Measurements from ENCODE around the gene NBAS. TPM values are rescaled to one million over a fixed set of nuclear protein-coding genes. Genes with fewer than 3 reads are reported as not detected.

The NBAS gene
- total RNA-seq, 2 experiments from 2014 or later, result 32.9 to 34.0 TPM

DNA sequence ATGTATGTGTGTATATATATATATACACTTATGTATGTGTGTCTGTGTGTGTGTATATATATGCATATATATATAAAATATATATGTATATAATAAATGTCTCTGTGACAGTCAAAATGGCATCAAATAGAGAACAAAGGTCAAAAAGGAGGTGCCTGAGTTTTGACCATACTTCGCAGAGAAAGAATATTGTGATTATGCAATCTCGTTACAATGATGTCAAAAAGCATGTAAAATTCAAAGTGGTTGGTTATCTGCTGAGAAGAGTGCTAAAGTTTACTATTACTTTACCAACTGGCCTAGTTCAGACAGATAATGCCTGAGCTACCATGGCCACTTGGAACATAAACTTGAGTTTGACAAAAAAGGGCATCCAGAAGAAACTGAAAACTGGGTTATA is 375.0 kb downstream of the NBAS start:
- no peak for ATAC-seq
- no peak for DNase-seq
- H3K27ac Mint-ChIP-seq, result no peak overlapping the region
- H3K36me3 Mint-ChIP-seq, result peaks cover 9% of the 10 kb centered on the region
- no peaks in the 10 kb centered on the region for H3K9me3 Mint-ChIP-seq (ENCODE audit: low read depth)
- CTCF ChIA-PET, result no interaction called here
- no peaks in the 10 kb centered on the region for H3K27me3 Mint-ChIP-seq
- H3K4me1 Mint-ChIP-seq, result no peaks in the 10 kb centered on the region
- no peak overlapping the region for H3K4me3 Mint-ChIP-seq

DNA sequence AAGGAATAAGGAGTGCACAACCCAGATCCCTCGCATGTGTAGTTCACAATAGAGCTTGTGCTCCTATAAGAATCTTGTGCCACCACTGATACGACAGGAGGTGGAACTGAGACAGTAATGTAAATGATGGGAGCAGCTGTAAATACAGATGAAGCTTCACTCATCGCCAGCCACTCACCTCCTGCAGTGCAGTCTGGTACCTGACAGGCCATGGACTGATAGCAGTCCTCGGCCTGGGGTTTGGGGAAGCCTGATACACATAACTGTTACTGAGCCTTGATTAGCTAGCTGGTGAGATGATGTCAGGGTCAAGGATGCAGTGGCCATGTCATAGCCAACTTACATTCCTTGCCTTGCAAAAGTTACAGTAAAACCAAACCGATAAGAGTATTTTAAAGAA is 376.6 kb downstream of the NBAS start:
- peaks cover 11% of the 10 kb centered on the region for H3K36me3 Mint-ChIP-seq
- no peak for ATAC-seq
- CTCF ChIA-PET, result no interaction called here

DNA sequence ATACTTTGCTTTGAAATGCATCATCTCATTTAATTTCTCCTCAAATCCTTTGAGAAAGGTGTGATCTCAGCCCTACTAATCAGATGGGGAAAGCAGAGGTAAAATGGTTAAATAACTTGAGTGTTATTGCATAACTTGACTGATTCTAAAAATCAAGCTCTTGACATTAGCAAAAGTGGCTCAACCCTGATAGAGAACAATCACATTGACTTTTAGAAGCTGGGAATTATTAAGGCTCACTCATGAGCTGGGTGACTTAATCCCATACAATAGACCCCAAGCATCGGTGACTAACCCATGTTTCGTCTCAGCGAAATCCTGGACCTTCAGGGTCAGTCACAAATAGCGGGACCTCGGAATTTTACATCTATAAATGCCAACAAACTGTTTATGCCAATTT is 378.9 kb downstream of the NBAS start:
- Mint-ChIP-seq H3K4me3 (no peak overlapping the region), H3K36me3 (peaks cover 16% of the 10 kb centered on the region), H3K27me3 (peaks cover 6% of the 10 kb centered on the region), H3K9me3 (ENCODE audit: low read depth) (no peaks in the 10 kb centered on the region), H3K4me1 (peaks cover 18% of the 10 kb centered on the region), H3K27ac (no peak overlapping the region)
- DNase-seq (no peak), ATAC-seq (no peak)
- CTCF ChIA-PET, result no interaction called here

More for the DNA sequence above, 376.6 kb downstream of the NBAS start:
- H3K4me3 Mint-ChIP-seq, result no peak overlapping the region
- H3K27ac Mint-ChIP-seq, result no peak overlapping the region
- no peak for DNase-seq
- no peaks in the 10 kb centered on the region for H3K4me1 Mint-ChIP-seq
- H3K9me3 Mint-ChIP-seq (ENCODE audit: low read depth), result no peaks in the 10 kb centered on the region
- H3K27me3 Mint-ChIP-seq, result peaks cover 3% of the 10 kb centered on the region

DNA sequence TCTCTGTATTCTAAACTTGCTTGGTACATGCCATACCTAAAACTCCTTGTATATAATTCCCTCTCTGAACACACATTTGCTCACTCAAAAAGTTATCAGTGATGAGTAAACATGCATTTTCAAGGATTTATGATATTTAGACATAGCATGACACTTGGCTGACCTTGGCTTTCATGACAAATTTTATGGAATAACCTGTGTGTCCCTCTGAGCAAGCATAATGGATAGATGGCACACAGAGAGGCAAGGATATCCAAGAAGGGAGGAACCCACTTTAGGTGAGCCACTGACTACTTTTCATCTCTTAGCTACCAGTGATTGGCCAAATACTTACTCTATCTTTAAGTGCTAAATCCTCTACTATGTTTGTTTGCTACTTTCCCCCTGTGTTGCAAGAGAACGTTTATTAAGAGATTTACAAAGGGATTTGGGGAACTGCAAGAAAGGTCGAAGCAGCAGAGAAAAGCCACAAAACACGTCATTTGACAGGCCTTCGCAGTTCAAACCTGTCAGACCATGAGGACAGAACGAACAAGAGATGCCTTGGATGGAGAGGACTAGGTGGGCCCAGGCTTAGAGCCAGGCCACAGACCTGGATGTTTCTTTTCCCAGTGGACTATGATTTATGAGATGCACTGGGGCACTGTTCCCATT is 379.9 kb downstream of the NBAS start:
- CTCF ChIA-PET, result no interaction called here
- Mint-ChIP-seq H3K9me3 (ENCODE audit: low read depth) (no peaks in the 10 kb centered on the region), H3K4me1 (peaks cover 28% of the 10 kb centered on the region), H3K27ac (no peak overlapping the region), H3K27me3 (peaks cover 6% of the 10 kb centered on the region), H3K36me3 (peaks cover 20% of the 10 kb centered on the region), H3K4me3 (no peak overlapping the region)
- DNase-seq (no peak), ATAC-seq (no peak)

DNA sequence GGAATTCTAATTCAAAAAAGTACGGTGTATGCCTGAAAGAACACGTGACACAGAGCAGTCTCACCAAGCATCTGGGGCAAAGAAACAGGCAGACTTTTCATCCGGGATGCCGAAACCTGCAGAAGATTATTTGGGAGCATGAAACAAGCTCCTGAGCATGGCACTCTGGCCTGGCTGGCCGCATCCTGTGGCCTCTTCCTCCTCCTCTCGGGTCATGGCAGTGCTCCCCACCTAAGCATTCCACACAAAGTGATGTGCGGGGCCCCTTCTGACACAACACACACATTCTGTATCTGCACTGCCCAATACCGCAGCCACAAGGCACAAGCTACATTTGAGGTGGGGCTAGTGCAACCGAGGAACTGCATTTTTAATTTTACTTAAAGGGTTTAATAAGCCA is 380.8 kb downstream of the NBAS start:
- ATAC-seq (no peak), DNase-seq (no peak)
- Mint-ChIP-seq H3K27me3 (peaks cover 6% of the 10 kb centered on the region), H3K36me3 (peaks cover 28% of the 10 kb centered on the region), H3K27ac (no peak overlapping the region), H3K9me3 (ENCODE audit: low read depth) (no peaks in the 10 kb centered on the region), H3K4me3 (no peak overlapping the region), H3K4me1 (peaks cover 37% of the 10 kb centered on the region)
- CTCF ChIA-PET, result no interaction called here

DNA sequence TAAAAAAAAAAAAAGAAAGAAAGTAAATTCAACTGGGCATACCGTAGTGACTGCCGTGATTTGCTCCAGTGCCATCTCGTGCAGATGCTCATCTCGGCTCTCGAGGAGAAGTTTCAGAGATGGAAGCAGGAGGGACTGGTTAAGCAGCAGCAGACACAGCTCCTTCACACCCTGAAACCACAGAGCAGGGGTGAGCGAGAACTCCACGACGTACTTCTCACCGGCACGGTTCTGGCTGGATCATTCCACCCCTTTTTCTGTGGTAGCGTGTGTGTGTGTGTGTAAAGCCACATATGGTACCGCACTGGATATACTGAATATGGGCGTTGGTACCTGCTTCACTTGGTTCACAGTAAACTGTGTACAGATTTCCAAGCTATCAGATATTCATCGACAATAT is 382.2 kb downstream of the NBAS start:
- Mint-ChIP-seq H3K4me1 (peaks cover 41% of the 10 kb centered on the region), H3K4me3 (no peak overlapping the region), H3K36me3 (peaks cover 34% of the 10 kb centered on the region), H3K27ac (no peak overlapping the region), H3K9me3 (ENCODE audit: low read depth) (no peaks in the 10 kb centered on the region), H3K27me3 (peaks cover 6% of the 10 kb centered on the region)
- DNase-seq, result no peak
- CTCF ChIA-PET, result no interaction called here
- no peak for ATAC-seq

DNA sequence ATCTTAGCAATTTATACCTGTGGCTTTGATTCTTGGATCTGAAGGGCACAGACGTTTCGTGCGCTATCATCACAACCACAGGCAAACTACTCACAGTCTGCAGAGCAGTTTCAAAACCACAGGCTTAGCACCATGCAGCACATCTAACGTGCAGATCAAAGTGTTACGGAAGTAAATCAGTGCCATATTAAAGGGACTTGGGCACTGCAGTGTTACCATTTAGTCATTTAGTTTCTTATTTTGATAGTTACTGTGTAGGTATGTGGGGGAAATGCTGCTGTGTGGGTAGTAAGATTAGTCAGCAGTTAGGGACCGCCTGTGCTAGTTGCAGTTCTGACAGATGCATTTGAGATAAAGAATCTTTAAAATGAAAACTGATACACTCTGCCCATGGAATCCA is 384.0 kb downstream of the NBAS start:
- ATAC-seq, result peak; percentile 97
- peaks cover 46% of the 10 kb centered on the region for H3K4me1 Mint-ChIP-seq
- peak overlapping the region; percentile 4 for H3K4me3 Mint-ChIP-seq
- H3K27me3 Mint-ChIP-seq, result peaks cover 6% of the 10 kb centered on the region
- DNase-seq, result peak; percentile 90
- no peaks in the 10 kb centered on the region for H3K9me3 Mint-ChIP-seq (ENCODE audit: low read depth)
- peaks cover 40% of the 10 kb centered on the region for H3K36me3 Mint-ChIP-seq
- CTCF ChIA-PET, result no interaction called here
- H3K27ac Mint-ChIP-seq, result peak overlapping the region; percentile 73

DNA sequence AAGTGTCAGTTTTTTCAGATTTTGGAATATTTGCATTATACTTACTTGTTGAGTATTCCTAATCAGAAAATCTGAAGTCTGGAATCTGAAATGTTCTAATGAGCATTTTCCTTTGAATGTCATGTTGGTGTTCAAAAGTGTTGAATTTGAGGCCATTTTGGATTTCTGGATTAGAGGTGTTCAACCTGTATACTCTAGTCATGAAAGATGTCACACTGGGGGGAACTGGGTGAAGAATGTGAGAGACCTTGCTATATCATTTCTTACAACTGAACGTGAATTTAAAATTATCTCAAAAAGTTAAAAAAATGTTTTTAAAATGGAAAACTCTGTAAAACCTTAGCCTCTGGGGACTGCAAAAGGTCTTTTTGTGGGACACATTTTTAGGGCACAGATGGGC is 384.5 kb downstream of the NBAS start:
- Mint-ChIP-seq H3K9me3 (ENCODE audit: low read depth) (no peaks in the 10 kb centered on the region), H3K27ac (peak overlapping the region; percentile 73), H3K4me3 (peak overlapping the region; percentile 27), H3K36me3 (peaks cover 40% of the 10 kb centered on the region), H3K27me3 (peaks cover 6% of the 10 kb centered on the region), H3K4me1 (peaks cover 46% of the 10 kb centered on the region)
- DNase-seq, result no peak
- CTCF ChIA-PET, result no interaction called here
- ATAC-seq, result peak; percentile 4

DNA sequence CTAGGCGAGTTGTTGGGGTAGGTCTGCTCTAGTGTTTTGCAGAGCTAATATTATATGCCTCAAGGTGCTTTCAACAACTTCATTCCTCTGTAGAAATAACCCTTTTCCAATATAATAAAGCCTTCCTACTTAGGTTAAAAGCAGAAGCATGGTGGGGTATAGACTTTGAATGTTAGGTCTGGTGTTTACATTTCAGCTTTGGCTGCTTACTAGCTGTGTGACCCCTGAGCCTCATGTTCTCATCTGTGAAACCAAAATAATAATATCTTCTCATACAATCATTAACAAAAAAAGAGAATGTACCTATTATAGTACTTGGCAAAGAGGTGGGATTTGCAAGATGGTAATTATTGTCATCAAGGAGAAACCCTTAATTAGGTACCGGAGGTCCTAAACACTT is 386.6 kb downstream of the NBAS start:
- Mint-ChIP-seq H3K4me3 (no peak overlapping the region), H3K27ac (no peak overlapping the region), H3K27me3 (peaks cover 3% of the 10 kb centered on the region), H3K4me1 (peaks cover 46% of the 10 kb centered on the region), H3K36me3 (peaks cover 42% of the 10 kb centered on the region), H3K9me3 (ENCODE audit: low read depth) (no peaks in the 10 kb centered on the region)
- DNase-seq (no peak), ATAC-seq (no peak)
- CTCF ChIA-PET, result no interaction called here

DNA sequence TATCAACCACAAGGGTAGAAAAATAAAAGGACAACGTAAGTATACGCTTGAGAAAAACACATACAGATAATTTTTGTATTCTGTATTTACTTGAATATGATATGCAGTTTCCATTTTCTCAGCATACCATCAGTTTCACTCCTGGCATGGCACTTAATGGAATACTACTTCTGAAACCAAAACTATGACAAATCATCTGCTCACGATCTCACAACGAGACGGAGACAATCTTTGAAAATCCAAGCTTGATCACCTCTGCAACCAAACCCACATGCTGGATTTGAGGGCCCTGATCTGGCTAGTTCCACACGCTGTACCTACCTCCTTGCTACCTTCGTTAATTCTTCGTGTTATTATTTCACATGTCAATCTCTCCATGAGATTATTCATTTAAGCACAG is 387.6 kb downstream of the NBAS start:
- Mint-ChIP-seq H3K36me3 (peaks cover 42% of the 10 kb centered on the region), H3K4me3 (no peak overlapping the region), H3K4me1 (peaks cover 39% of the 10 kb centered on the region), H3K9me3 (ENCODE audit: low read depth) (no peaks in the 10 kb centered on the region), H3K27me3 (peaks cover 1% of the 10 kb centered on the region), H3K27ac (no peak overlapping the region)
- ATAC-seq, result no peak
- DNase-seq, result no peak
- CTCF ChIA-PET, result no interaction called here

DNA sequence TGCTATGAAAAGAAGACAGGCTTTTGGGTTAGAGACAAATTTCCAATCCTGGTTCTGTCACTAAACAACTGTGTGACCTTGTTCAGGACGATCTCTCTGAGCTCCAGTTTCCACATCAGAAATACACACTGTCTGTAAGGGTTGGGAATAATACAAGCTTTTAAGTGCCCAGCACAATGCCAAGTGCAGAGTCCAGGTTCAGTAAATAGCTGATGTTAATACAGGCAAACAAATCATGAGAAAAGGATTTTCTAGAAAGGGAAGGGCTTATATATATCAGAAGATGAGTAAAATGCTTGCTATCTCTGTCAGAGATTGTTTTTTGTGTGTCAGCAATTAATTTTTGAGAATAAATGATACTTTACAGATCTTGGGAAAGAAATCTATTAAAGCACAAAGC is 388.3 kb downstream of the NBAS start:
- Mint-ChIP-seq H3K4me3 (no peak overlapping the region), H3K9me3 (ENCODE audit: low read depth) (no peaks in the 10 kb centered on the region), H3K4me1 (peaks cover 33% of the 10 kb centered on the region), H3K27me3 (no peaks in the 10 kb centered on the region), H3K36me3 (peaks cover 38% of the 10 kb centered on the region), H3K27ac (no peak overlapping the region)
- ATAC-seq, result no peak
- no peak for DNase-seq
- CTCF ChIA-PET, result no interaction called here

DNA sequence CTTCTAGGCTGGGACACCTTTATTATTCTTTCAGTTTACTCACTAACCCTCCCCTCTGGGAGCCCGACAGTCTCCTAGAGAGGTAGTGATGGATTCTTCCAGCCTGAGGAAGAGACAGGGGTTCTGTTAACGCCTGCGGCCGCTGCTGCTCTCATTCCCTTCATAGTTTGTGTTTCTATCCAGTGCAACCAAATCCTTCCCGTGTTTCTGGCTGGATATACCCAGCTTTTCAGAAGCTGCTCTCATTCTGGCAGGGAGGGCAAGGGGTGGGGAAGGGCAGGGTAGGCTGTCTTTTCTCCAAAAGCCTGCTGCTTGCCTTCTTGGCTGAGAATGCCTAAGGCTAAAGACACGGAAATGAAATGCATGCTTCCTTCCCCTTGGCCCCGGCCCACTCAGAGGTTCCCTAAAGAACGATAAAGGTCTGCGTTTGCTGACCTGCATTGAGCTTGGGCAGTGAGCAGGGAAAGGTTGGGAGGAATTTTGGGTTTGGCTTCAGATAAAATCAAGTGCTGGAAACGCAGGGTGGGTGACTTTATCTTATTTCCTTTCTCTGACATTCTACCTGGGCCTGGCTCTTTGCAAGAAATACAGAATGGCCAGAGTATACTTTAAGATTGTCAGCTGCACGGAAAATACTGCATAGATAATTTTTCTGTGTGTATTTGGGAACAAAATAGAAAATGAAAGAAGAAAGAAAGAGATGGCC is 390.9 kb downstream of the NBAS start:
- Mint-ChIP-seq H3K27me3 (no peaks in the 10 kb centered on the region), H3K27ac (no peak overlapping the region), H3K4me3 (no peak overlapping the region), H3K9me3 (ENCODE audit: low read depth) (no peaks in the 10 kb centered on the region), H3K36me3 (peaks cover 23% of the 10 kb centered on the region), H3K4me1 (peaks cover 8% of the 10 kb centered on the region)
- no peak for DNase-seq
- no peak for ATAC-seq
- CTCF ChIA-PET, result no interaction called here

DNA sequence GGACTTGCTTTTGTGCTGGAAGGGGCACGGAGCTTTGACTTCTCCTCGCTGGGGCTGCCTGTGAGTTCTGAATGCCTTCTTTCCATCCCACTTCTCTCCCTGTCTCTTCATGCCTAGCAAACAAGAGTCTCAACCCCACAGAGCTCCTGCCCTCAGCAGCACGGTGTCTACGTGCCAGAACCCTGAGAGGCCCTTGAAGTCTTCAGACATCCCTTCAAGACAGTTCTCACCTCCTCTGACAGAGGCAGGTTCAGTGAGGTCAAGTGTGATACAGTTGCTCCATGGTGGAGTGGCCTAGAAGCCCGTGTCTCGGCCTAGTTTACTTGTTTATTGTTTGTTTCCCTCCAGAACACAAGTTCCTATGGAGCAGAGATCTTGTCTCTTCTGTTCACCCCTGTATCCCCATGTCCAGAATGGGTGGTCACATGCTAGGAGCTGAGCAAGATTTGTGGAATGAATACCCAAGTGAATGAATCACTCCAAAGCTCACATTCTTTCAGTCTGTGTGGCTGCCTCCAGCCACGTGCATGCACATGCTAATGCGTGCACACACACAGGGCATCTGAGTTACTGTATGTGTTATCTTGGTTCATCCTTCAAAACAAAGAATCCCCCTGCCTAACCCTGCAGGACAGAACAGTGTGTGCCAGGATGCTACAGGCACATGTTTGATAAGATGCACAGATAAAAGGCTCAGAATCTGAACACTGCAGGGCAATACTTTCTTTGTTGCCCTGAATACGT is 391.6 kb downstream of the NBAS start:
- H3K36me3 Mint-ChIP-seq, result peaks cover 21% of the 10 kb centered on the region
- CTCF ChIA-PET, result no interaction called here
- no peaks in the 10 kb centered on the region for H3K9me3 Mint-ChIP-seq (ENCODE audit: low read depth)
- H3K4me1 Mint-ChIP-seq, result peaks cover 6% of the 10 kb centered on the region
- ATAC-seq (no peak), DNase-seq (no peak)
- H3K4me3 Mint-ChIP-seq, result no peak overlapping the region
- no peaks in the 10 kb centered on the region for H3K27me3 Mint-ChIP-seq
- no peak overlapping the region for H3K27ac Mint-ChIP-seq

DNA sequence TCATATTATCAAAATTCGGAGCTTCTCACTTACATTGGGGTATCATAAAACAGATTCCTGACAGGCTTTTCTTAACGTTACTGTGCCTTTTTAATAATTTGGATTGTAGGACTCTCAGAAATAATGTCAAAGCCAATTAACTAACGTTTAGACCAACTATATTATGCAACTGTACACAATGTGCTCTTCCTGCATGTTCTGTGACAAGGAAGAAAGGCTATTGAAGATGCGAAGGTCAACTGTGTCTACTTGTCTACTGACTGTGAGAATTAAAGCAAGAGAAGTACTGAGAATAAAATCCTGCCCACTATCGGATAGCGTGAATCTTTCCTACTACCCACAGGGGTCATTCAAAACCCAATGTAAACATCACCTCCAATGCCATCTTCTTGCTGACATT is 393.0 kb downstream of the NBAS start:
- H3K27me3 Mint-ChIP-seq, result no peaks in the 10 kb centered on the region
- H3K4me3 Mint-ChIP-seq, result no peak overlapping the region
- no peaks in the 10 kb centered on the region for H3K4me1 Mint-ChIP-seq
- H3K9me3 Mint-ChIP-seq (ENCODE audit: low read depth), result no peaks in the 10 kb centered on the region
- CTCF ChIA-PET, result no interaction called here
- DNase-seq (no peak), ATAC-seq (no peak)
- peaks cover 13% of the 10 kb centered on the region for H3K36me3 Mint-ChIP-seq
- no peak overlapping the region for H3K27ac Mint-ChIP-seq

All from activated CD8-positive, alpha-beta memory T cell treated with anti-CD3 and anti-CD28 coated beads, Interleukin-2, amount 10 ng/mL, durations not matched to agents 7 days and 5 days (primary cell).